Epithelial cell of proximal tubule (primary cell): ENCODE data around the gene AFAP1. TPM values are rescaled to one million over a fixed set of nuclear protein-coding genes. Genes with fewer than 3 reads are reported as not detected.

Source experiments
- DNase-seq: peaks from one replicate; pipeline ENCODE4 v3.0.0-alpha.2; 2011; ENCODE audit warnings: low read depth
- H3K4me3 ChIP-seq: 2 replicates; pipeline ENCODE4 v1.5.1; 2011; ENCODE audit warnings: low read depth, mild to moderate bottlenecking, low read length
- total RNA-seq: library from RNA; depleted of rRNA; stranded (reverse); fragments of >200 nt; gene quantifications from 2 replicates; pipeline ENCODE4 v1.2.3, GENCODE V29; 2015
- TF ChIP-seq, protein P1 (sequence below): conservative IDR thresholded peaks from 2 replicates; pipeline ENCODE4 v1.5.1; 2012; ENCODE audit warnings: low read depth, mild to moderate bottlenecking, low read length

The AFAP1 gene
- total RNA-seq, 1 donor from 2014 or later: 26.2 TPM

DNA sequence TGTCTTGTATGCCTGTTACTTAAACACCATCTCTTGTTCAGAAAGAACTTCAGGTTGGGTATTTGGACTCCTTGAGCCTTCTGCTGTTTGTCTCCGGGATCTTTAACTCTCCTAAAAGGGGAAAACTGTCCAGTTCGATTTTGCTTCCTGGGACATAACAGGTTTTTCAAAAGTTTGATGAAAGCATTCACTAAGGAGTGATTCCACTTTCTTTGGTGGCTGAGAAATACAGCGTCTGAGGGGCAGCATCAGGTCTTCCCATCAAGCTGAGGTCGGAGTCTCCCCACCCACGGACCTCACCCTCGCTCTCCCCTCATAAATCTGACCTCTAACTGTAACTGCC, 1.4 kb downstream of the AFAP1 start:
- no peak for DNase-seq
- TF ChIP-seq, protein P1, sequence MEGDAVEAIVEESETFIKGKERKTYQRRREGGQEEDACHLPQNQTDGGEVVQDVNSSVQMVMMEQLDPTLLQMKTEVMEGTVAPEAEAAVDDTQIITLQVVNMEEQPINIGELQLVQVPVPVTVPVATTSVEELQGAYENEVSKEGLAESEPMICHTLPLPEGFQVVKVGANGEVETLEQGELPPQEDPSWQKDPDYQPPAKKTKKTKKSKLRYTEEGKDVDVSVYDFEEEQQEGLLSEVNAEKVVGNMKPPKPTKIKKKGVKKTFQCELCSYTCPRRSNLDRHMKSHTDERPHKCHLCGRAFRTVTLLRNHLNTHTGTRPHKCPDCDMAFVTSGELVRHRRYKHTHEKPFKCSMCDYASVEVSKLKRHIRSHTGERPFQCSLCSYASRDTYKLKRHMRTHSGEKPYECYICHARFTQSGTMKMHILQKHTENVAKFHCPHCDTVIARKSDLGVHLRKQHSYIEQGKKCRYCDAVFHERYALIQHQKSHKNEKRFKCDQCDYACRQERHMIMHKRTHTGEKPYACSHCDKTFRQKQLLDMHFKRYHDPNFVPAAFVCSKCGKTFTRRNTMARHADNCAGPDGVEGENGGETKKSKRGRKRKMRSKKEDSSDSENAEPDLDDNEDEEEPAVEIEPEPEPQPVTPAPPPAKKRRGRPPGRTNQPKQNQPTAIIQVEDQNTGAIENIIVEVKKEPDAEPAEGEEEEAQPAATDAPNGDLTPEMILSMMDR: no peak
- H3K4me3 ChIP-seq: peak overlapping the region; percentile 93

DNA sequence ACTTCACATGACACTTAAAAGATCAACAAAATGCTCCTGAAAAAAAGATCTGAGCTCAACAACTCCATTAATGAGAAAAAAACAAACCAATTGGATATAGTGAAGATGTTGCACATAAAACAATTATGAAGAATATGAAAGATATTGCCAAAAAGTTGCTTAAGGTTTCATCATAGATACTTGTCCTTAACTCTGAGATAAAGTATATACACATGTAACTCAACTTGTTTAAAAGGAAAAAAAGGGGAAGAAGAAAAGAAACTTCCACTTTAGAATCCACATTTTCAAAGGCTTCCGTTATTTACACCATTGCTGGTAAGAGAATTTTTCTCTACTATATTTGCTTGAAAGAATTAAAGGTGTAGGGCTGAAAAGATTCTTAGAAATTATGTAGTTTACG, 2.7 kb downstream of the AFAP1 start:
- no peak for DNase-seq
- TF ChIP-seq, protein P1: no peak
- H3K4me3 ChIP-seq: no peak overlapping the region

- no peak for DNase-seq
These were observed 5.8 kb downstream of the AFAP1 start for GRCh38 chr4:7933651-7934510.

DNA sequence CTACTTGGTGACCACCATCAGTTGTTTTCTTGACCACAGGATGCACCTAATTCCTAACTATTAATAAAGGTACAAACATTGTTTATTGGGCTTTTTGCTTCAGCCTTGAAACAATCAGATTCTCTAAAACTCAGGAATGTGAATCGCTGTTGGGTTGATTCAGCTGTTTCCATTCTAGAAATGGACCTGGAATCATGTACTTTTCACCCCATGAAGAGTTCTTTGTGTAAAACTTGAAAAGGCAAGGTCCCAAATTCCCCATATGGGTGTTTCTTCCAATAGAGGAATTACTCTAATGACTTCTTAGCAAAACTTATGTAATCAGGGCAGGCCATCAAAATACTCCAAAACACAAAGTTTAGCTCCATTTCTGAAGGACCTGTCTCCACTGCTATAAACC, 7.4 kb downstream of the AFAP1 start:
- TF ChIP-seq, protein P1: no peak
- no peak for DNase-seq
- no peak overlapping the region for H3K4me3 ChIP-seq

More at GRCh38 chr4:7933651-7934510, 5.8 kb downstream of the AFAP1 start:
- no peak overlapping the region for H3K4me3 ChIP-seq
- TF ChIP-seq, protein P1: no peak

DNA sequence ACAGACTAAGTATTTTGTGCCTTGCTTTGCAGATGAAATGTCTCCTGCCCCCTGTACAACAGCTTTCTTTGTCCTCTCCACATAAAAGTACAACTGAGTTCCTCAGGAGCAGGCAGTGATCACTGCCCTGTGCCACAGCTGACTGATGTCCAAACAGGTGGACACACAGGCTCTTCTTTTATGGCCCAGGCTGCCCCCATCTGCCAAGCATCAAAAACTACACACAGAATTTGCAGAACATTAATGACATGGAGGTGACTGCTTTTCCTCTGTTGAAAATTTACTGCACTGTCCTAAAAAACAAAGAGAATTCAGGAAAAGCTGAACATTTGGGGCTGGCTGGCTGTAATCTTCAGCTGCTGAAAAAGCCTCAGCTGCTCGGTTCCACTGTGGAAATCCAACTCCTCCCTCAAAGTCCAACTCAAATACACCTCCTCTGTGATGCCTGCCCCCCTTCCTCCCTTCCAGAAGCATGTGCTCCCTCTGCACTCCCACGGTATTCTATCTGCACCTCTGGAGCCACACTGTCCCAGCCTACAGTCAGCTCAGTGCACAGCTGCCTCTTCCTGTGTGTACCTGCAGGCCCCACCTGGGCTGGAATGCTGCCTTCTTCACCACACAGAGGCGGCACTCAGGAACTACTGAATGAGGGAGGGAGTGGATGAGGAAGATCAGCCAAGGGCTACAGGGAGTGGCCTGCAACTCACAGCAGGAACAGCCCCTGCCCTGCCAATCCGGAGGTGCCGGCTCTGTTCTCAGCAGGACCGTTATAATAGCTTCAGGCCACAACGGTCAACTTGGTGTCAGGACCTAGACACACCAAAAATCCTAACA, 10.3 kb downstream of the AFAP1 start:
- no peak for DNase-seq
- H3K4me3 ChIP-seq: no peak overlapping the region
- TF ChIP-seq, protein P1: peak; percentile 57

DNA sequence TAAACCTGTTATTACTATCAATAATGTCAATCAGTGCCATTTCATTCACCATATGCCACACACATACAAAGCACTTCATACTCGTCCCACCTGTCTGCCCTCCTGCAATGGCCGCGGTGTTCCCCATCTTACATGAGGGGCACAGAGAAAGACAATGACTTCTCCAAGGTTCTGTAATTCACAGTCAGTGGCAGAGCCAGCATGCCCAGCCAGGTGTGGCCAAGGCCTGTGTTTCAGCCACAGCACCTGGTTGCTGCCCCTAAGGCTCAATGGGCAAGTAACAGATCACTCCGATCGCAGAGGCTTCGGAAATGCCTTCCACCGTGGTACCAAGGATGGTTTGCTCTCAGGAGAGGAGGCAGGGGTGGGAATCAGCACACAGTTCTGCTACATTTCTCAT, 10.9 kb downstream of the AFAP1 start:
- no peak for DNase-seq
- H3K4me3 ChIP-seq: no peak overlapping the region
- TF ChIP-seq, protein P1: no peak
